ENCODE measurements around the gene FEN1. TPM values are rescaled to one million over a fixed set of nuclear protein-coding genes. Genes with fewer than 3 reads are reported as not detected.

The FEN1 gene
- polyA plus RNA-seq, 1 of the 3 experiments (the other 2 are of a cell fraction) = 35.9 TPM

DNA sequence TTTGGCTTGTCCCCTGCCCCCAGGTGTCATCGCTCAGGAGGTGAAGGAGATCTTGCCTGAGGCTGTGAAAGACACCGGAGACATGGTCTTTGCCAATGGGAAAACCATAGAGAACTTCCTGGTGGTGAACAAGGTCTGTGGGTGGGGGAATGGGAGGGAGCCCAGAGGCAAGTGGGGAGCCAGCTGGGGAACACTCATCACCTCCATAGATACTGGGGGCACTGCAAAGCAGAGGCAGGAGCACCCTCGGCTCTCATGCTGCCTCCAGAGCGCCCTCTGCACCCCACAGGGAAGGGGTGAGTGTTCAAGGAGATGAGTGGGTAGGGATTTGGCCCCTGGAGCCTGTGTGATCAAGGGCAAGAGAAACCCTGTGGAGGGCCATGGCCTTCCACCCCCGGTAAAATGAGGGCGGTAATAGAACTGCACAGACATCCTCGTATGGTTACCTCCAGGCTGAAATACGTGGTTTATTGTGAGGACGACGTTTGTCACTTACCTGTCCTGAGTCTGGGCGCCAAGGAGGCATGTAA is 14.3 kb upstream of the FEN1 start:
- H3K27ac ChIP-seq (ENCODE audit: low read depth in 2 of 2, low read length in 1 of 2) = no peak overlapping the region
- ChIA-PET POLR2A (no interaction called here), CTCF (interaction anchor here (0.8 to 5.6 kb wide), 6 partner anchors 9 to 304 kb away, joined by 3 to 78 read pairs (median 4); no protein-coding TSS in a partner anchor)
- H3F3A ChIP-seq (replicated peaks; ENCODE audit: insufficient read depth) = no peaks in the 10 kb centered on the region
- no peaks in the 10 kb centered on the region for H3K9me3 ChIP-seq
- H4K20me1 ChIP-seq (ENCODE audit: insufficient read depth) = no peaks in the 10 kb centered on the region
- H2AFZ ChIP-seq (ENCODE audit: low read depth) = no peak overlapping the region
- no peak overlapping the region for H3K9ac ChIP-seq
- peaks cover 0 to 35% of the 10 kb centered on the region in 2 experiments; a peak in 1 of 4 replicates for H3K4me1 ChIP-seq (ENCODE audit: control insufficient read depth in 1 of 2, insufficient read depth in 2 of 2, low read depth in 1 of 2, low read length in 1 of 2)
- H3K9me2 ChIP-seq = no peaks in the 10 kb centered on the region
- H3K79me2 ChIP-seq (ENCODE audit: insufficient read depth) = no peaks in the 10 kb centered on the region
- H3K36me3 ChIP-seq (replicated peaks in 1 of 2; ENCODE audit: control insufficient read depth in 1 of 2, insufficient read depth in 2 of 2, low read length in 1 of 2) = no peaks in the 10 kb centered on the region
- no peak overlapping the region for H3K4me2 ChIP-seq
- 89% methylated on average over 9 of the region's 11 CpGs for whole genome bisulfite sequencing (ENCODE audit: low lambda C conversion rate)
- no peak overlapping the region for H3K4me3 ChIP-seq (ENCODE audit: low read depth in 2 of 2, low read length in 1 of 2)
- H3K27me3 ChIP-seq (ENCODE audit: insufficient read depth) = no peaks in the 10 kb centered on the region
- DNase-seq = no peak
- TF ChIP-seq, protein P1, sequence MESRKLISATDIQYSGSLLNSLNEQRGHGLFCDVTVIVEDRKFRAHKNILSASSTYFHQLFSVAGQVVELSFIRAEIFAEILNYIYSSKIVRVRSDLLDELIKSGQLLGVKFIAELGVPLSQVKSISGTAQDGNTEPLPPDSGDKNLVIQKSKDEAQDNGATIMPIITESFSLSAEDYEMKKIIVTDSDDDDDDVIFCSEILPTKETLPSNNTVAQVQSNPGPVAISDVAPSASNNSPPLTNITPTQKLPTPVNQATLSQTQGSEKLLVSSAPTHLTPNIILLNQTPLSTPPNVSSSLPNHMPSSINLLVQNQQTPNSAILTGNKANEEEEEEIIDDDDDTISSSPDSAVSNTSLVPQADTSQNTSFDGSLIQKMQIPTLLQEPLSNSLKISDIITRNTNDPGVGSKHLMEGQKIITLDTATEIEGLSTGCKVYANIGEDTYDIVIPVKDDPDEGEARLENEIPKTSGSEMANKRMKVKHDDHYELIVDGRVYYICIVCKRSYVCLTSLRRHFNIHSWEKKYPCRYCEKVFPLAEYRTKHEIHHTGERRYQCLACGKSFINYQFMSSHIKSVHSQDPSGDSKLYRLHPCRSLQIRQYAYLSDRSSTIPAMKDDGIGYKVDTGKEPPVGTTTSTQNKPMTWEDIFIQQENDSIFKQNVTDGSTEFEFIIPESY (IDR thresholded peaks at IDR 0.05; ENCODE audit: borderline replicate concordance, low read depth) = no peak
- TF ChIP-seq RXRA (IDR thresholded peaks at IDR 0.05; ENCODE audit: borderline replicate concordance, low read depth) (no peak), TAF1 (IDR thresholded peaks at IDR 0.05; ENCODE audit: borderline replicate concordance, low read depth, low read length) (no peak), RAD21 (IDR thresholded peaks at IDR 0.05; ENCODE audit: low read length) (no peak), FOSL2 (IDR thresholded peaks at IDR 0.05; ENCODE audit: borderline replicate concordance, low read depth) (no peak), FOXJ3 (CRISPR knock-in tag; IDR thresholded peaks at IDR 0.05) (no peak), ELF1 (IDR thresholded peaks at IDR 0.05) (no peak), RCOR1 (IDR thresholded peaks at IDR 0.05; ENCODE audit: low read length) (no peak), SMC3 (IDR thresholded peaks at IDR 0.05; ENCODE audit: low read depth, low read length) (no peak), NRF1 (IDR thresholded peaks at IDR 0.05; ENCODE audit: low read depth, low read length) (no peak), FOXM1 (IDR thresholded peaks at IDR 0.05; ENCODE audit: low read depth) (no peak), CHD2 (IDR thresholded peaks at IDR 0.05; ENCODE audit: low read length, partially characterized antibody) (no peak)
- TF ChIP-seq, protein P2, sequence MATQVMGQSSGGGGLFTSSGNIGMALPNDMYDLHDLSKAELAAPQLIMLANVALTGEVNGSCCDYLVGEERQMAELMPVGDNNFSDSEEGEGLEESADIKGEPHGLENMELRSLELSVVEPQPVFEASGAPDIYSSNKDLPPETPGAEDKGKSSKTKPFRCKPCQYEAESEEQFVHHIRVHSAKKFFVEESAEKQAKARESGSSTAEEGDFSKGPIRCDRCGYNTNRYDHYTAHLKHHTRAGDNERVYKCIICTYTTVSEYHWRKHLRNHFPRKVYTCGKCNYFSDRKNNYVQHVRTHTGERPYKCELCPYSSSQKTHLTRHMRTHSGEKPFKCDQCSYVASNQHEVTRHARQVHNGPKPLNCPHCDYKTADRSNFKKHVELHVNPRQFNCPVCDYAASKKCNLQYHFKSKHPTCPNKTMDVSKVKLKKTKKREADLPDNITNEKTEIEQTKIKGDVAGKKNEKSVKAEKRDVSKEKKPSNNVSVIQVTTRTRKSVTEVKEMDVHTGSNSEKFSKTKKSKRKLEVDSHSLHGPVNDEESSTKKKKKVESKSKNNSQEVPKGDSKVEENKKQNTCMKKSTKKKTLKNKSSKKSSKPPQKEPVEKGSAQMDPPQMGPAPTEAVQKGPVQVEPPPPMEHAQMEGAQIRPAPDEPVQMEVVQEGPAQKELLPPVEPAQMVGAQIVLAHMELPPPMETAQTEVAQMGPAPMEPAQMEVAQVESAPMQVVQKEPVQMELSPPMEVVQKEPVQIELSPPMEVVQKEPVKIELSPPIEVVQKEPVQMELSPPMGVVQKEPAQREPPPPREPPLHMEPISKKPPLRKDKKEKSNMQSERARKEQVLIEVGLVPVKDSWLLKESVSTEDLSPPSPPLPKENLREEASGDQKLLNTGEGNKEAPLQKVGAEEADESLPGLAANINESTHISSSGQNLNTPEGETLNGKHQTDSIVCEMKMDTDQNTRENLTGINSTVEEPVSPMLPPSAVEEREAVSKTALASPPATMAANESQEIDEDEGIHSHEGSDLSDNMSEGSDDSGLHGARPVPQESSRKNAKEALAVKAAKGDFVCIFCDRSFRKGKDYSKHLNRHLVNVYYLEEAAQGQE (IDR thresholded peaks at IDR 0.05; ENCODE audit: low read depth, low read length) = no peak
- TF ChIP-seq, protein P3, sequence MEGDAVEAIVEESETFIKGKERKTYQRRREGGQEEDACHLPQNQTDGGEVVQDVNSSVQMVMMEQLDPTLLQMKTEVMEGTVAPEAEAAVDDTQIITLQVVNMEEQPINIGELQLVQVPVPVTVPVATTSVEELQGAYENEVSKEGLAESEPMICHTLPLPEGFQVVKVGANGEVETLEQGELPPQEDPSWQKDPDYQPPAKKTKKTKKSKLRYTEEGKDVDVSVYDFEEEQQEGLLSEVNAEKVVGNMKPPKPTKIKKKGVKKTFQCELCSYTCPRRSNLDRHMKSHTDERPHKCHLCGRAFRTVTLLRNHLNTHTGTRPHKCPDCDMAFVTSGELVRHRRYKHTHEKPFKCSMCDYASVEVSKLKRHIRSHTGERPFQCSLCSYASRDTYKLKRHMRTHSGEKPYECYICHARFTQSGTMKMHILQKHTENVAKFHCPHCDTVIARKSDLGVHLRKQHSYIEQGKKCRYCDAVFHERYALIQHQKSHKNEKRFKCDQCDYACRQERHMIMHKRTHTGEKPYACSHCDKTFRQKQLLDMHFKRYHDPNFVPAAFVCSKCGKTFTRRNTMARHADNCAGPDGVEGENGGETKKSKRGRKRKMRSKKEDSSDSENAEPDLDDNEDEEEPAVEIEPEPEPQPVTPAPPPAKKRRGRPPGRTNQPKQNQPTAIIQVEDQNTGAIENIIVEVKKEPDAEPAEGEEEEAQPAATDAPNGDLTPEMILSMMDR (IDR thresholded peaks at IDR 0.05) = no peak
